HCT116 (cell line): Measurements from ENCODE around the gene PAX5.

Experiments
- ELF1 ChIP-seq: IDR thresholded peaks from 2 replicates; pipeline ENCODE4 v1.6.1; 2012; ENCODE audit warnings: low read depth, borderline replicate concordance
- EZH2 ChIP-seq: fragments of 200-600 bp; sonication (generic); IDR thresholded peaks from 2 replicates; pipeline ENCODE4 v1.6.1; 2017; ENCODE audit warnings: antibody characterized with exemption, mixed run types
- EZH2phosphoT487 ChIP-seq: fragments of 200-600 bp; IDR thresholded peaks from 2 replicates; pipeline ENCODE4 v1.6.1; 2018; ENCODE audit warnings: antibody characterized with exemption, borderline replicate concordance
- JUND ChIP-seq: IDR thresholded peaks from 2 replicates; pipeline ENCODE4 v1.6.1; 2012
- POLR2A ChIP-seq: IDR thresholded peaks from 2 replicates; pipeline ENCODE4 v1.7.0; 2011; ENCODE audit warnings: borderline replicate concordance; ENCODE audit not compliant: insufficient read depth, insufficient read length; ENCODE audit errors: extremely low read depth
- POLR2AphosphoS5 ChIP-seq: IDR thresholded peaks from 2 replicates; pipeline ENCODE4 v1.6.1; 2011; ENCODE audit warnings: mild to moderate bottlenecking, low read depth, low read length, moderate library complexity
- ZFX ChIP-seq: fragments of 450-650 bp; IDR thresholded peaks from 2 replicates; pipeline ENCODE4 v1.6.1; 2017
- TF ChIP-seq, protein P1 (sequence below), 3 experiments: fragments of 200-600 bp in 1 of 3; sonication (generic) in 1 of 3; IDR thresholded peaks in 2 of 3; conservative IDR thresholded peaks in 1 of 3; 2 replicates each; pipeline ENCODE4 v1.5.1; 2012 to 2017; ENCODE audit warnings: low read depth in 2 of 3, low read length in 2 of 3, antibody characterized with exemption in 1 of 3, borderline replicate concordance in 1 of 3, control low read depth in 1 of 3, mild to moderate bottlenecking in 1 of 3, mixed read lengths in 1 of 3, mixed run types in 1 of 3, moderate library complexity in 1 of 3; ENCODE audit not compliant: insufficient read depth in 1 of 3
- TF ChIP-seq, protein P2 (sequence below): IDR thresholded peaks from 2 replicates; pipeline ENCODE4 v1.6.1; 2012
- TF ChIP-seq, protein P3 (sequence below): IDR thresholded peaks from 2 replicates; pipeline ENCODE4 v1.6.1; 2012; ENCODE audit warnings: low read depth
- TF ChIP-seq, protein P4 (sequence below): IDR thresholded peaks from 2 replicates; pipeline ENCODE4 v1.6.1; 2011; ENCODE audit warnings: mild to moderate bottlenecking, low read length, moderate library complexity; ENCODE audit not compliant: insufficient replicate concordance; ENCODE audit errors: extremely low read depth

DNA sequence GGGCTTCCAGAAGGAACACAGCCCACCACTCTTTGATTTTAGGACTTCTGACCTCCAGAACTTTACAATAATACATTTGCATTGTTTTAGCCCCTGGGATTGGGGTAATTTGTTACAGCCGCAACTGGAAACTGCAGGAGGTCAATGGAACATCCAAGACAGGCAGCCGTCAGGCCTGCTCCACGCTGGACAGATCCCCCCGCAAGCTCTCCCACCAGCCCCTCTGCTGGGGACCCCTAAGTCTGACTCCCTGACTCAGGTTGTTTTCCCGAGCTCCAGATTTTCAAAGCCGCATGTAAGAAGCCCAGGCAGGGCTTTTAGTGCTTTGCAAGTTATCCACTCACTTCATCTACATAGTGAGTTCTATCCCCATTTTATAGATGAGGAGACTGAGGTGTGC is 127.6 kb downstream of the PAX5 start:
- TF ChIP-seq, protein P1, sequence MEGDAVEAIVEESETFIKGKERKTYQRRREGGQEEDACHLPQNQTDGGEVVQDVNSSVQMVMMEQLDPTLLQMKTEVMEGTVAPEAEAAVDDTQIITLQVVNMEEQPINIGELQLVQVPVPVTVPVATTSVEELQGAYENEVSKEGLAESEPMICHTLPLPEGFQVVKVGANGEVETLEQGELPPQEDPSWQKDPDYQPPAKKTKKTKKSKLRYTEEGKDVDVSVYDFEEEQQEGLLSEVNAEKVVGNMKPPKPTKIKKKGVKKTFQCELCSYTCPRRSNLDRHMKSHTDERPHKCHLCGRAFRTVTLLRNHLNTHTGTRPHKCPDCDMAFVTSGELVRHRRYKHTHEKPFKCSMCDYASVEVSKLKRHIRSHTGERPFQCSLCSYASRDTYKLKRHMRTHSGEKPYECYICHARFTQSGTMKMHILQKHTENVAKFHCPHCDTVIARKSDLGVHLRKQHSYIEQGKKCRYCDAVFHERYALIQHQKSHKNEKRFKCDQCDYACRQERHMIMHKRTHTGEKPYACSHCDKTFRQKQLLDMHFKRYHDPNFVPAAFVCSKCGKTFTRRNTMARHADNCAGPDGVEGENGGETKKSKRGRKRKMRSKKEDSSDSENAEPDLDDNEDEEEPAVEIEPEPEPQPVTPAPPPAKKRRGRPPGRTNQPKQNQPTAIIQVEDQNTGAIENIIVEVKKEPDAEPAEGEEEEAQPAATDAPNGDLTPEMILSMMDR (IDR thresholded peaks at IDR 0.05 in 2 of 3, conservative IDR thresholded peaks at IDR 0.05 in 1 of 3; ENCODE audit: borderline replicate concordance in 1 of 3, insufficient read depth in 1 of 3, low read depth in 2 of 3, low read length in 2 of 3) = no peak
- no peak for TF ChIP-seq POLR2AphosphoS5
- no peak for TF ChIP-seq POLR2A
- TF ChIP-seq, protein P2, sequence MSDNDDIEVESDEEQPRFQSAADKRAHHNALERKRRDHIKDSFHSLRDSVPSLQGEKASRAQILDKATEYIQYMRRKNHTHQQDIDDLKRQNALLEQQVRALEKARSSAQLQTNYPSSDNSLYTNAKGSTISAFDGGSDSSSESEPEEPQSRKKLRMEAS = no peak
- TF ChIP-seq, protein P3, sequence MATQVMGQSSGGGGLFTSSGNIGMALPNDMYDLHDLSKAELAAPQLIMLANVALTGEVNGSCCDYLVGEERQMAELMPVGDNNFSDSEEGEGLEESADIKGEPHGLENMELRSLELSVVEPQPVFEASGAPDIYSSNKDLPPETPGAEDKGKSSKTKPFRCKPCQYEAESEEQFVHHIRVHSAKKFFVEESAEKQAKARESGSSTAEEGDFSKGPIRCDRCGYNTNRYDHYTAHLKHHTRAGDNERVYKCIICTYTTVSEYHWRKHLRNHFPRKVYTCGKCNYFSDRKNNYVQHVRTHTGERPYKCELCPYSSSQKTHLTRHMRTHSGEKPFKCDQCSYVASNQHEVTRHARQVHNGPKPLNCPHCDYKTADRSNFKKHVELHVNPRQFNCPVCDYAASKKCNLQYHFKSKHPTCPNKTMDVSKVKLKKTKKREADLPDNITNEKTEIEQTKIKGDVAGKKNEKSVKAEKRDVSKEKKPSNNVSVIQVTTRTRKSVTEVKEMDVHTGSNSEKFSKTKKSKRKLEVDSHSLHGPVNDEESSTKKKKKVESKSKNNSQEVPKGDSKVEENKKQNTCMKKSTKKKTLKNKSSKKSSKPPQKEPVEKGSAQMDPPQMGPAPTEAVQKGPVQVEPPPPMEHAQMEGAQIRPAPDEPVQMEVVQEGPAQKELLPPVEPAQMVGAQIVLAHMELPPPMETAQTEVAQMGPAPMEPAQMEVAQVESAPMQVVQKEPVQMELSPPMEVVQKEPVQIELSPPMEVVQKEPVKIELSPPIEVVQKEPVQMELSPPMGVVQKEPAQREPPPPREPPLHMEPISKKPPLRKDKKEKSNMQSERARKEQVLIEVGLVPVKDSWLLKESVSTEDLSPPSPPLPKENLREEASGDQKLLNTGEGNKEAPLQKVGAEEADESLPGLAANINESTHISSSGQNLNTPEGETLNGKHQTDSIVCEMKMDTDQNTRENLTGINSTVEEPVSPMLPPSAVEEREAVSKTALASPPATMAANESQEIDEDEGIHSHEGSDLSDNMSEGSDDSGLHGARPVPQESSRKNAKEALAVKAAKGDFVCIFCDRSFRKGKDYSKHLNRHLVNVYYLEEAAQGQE = no peak
- no peak for TF ChIP-seq JUND
- no peak for TF ChIP-seq EZH2phosphoT487
- TF ChIP-seq, protein P4, sequence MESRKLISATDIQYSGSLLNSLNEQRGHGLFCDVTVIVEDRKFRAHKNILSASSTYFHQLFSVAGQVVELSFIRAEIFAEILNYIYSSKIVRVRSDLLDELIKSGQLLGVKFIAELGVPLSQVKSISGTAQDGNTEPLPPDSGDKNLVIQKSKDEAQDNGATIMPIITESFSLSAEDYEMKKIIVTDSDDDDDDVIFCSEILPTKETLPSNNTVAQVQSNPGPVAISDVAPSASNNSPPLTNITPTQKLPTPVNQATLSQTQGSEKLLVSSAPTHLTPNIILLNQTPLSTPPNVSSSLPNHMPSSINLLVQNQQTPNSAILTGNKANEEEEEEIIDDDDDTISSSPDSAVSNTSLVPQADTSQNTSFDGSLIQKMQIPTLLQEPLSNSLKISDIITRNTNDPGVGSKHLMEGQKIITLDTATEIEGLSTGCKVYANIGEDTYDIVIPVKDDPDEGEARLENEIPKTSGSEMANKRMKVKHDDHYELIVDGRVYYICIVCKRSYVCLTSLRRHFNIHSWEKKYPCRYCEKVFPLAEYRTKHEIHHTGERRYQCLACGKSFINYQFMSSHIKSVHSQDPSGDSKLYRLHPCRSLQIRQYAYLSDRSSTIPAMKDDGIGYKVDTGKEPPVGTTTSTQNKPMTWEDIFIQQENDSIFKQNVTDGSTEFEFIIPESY = no peak
- TF ChIP-seq ELF1 = no peak
- no peak for TF ChIP-seq EZH2
- no peak for TF ChIP-seq ZFX
